ENCODE data around the gene NCK2. TPM values are rescaled to one million over a fixed set of nuclear protein-coding genes. Genes with fewer than 3 reads are reported as not detected.

The NCK2 gene
- total RNA-seq, 1 experiment from 2014 or later: 49.2 TPM

GRCh38 chr2:105848367-105848766 is 103.7 kb downstream of the NCK2 start:
- Histone ChIP-seq H3T11ph (ENCODE audit: low read length) (no peak overlapping the region), H3K4ac (ENCODE audit: low read depth, low read length) (no peak overlapping the region), H3K79me1 (ENCODE audit: insufficient read depth, low read depth, low read length, poor library complexity, severe bottlenecking) (peaks cover 3% of the 10 kb centered on the region), H2AK5ac (ENCODE audit: insufficient read length, low read length) (no peak overlapping the region), H3K23ac (ENCODE audit: insufficient read length, low read depth, low read length) (no peak overlapping the region), H3K14ac (ENCODE audit: insufficient read depth, low read length) (no peak overlapping the region), H3K4me2 (ENCODE audit: insufficient read depth, insufficient read length, low read length) (no peak overlapping the region), H2BK12ac (ENCODE audit: insufficient read length, low read depth, low read length) (no peak overlapping the region), H2AFZ (ENCODE audit: low read length) (no peak overlapping the region), H3K79me2 (ENCODE audit: insufficient read depth, low read length) (no peaks in the 10 kb centered on the region; the same call in 1 of the 2 replicates), H2BK20ac (ENCODE audit: low read depth, low read length, poor library complexity, severe bottlenecking) (no peak overlapping the region), H3K27ac (ENCODE audit: insufficient read length, low read depth, low read length) (no peak overlapping the region), H4K8ac (replicated peaks; ENCODE audit: insufficient read length, low read depth, low read length) (no peak overlapping the region), H2BK15ac (ENCODE audit: low read depth, low read length) (no peak overlapping the region), H3K18ac (ENCODE audit: insufficient read length, low read depth, low read length) (no peak overlapping the region), H4K20me1 (ENCODE audit: control insufficient read depth, insufficient read depth, insufficient read length) (no peaks in the 10 kb centered on the region), H4K91ac (ENCODE audit: insufficient read length, low read depth, low read length) (no peak overlapping the region), H3K27me3 (ENCODE audit: insufficient read depth, low read length) (no peaks in the 10 kb centered on the region), H3K4me1 (ENCODE audit: insufficient read depth, low read length) (peaks cover 5% of the 10 kb centered on the region; the same call in 1 of the 2 replicates), H3K56ac (ENCODE audit: insufficient read length, low read depth, low read length) (no peak overlapping the region), H3K23me2 (ENCODE audit: insufficient read length, low read depth, low read length, poor library complexity, severe bottlenecking) (no peaks in the 10 kb centered on the region), H2BK5ac (ENCODE audit: insufficient read length, low read length) (no peak overlapping the region), H2BK120ac (ENCODE audit: low read depth, low read length, poor library complexity, severe bottlenecking) (no peak overlapping the region), H4K5ac (ENCODE audit: insufficient read length, low read depth, low read length) (no peak overlapping the region), H3K9me3 (ENCODE audit: control insufficient read depth, low read depth, low read length) (no peaks in the 10 kb centered on the region), H3K9ac (ENCODE audit: extremely low read depth, insufficient read length, low read length) (no peak overlapping the region)
- no CpG with 5 or more reads among the region's 7 CpGs for WGBS (ENCODE audit: extremely low coverage, insufficient read length, low lambda C conversion rate)
- H3K27ac Mint-ChIP-seq: peak overlapping the region in 1 of 3 experiments; percentile 46; a peak in 1 of 7 replicates
- no peak for TF ChIP-seq CTCF (conservative IDR thresholded peaks at IDR 0.05)
- H3K9me3 Mint-ChIP-seq: no peaks in the 10 kb centered on the region
- no peak for DNase-seq
- no peaks in the 10 kb centered on the region for H3K27me3 Mint-ChIP-seq (ENCODE audit: low read depth)
- no peaks in the 10 kb centered on the region for H3K36me3 Mint-ChIP-seq (ENCODE audit: insufficient read depth in 1 of 3, low read depth in 3 of 3)
- no peak overlapping the region for H3K4me3 Mint-ChIP-seq
- H3K4me1 Mint-ChIP-seq: peaks cover 32 to 37% of the 10 kb centered on the region in 2 experiments
